Glomerular visceral epithelial cell (primary cell): ENCODE measurements around the gene EMC9.
A peak's percentile ranks its signal among the peaks of the same experiment; 100 is the strongest.

Experiments used
- DNase-seq: peaks from one replicate; pipeline ENCODE4 v3.0.0-alpha.2; 2016; ENCODE audit errors: extremely low spot score

The EMC9 gene

DNA sequence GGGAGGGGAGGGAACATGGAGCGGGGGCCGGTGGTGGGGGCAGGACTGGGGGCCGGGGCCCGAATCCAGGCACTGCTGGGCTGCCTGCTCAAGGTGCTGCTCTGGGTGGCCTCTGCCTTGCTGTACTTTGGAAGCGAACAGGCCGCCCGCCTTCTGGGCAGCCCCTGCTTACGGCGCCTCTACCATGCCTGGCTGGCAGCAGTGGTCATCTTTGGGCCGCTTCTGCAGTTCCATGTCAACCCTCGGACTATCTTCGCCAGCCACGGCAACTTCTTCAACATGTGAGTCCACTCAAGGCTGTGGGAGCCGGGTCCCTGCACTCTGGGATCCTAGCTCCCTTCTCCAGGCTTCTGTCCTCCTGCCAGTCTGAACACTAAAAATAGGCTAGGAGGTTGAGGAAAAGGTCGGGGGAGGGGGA, 9.8 kb downstream of the EMC9 start:
- DNase-seq: no peak

DNA sequence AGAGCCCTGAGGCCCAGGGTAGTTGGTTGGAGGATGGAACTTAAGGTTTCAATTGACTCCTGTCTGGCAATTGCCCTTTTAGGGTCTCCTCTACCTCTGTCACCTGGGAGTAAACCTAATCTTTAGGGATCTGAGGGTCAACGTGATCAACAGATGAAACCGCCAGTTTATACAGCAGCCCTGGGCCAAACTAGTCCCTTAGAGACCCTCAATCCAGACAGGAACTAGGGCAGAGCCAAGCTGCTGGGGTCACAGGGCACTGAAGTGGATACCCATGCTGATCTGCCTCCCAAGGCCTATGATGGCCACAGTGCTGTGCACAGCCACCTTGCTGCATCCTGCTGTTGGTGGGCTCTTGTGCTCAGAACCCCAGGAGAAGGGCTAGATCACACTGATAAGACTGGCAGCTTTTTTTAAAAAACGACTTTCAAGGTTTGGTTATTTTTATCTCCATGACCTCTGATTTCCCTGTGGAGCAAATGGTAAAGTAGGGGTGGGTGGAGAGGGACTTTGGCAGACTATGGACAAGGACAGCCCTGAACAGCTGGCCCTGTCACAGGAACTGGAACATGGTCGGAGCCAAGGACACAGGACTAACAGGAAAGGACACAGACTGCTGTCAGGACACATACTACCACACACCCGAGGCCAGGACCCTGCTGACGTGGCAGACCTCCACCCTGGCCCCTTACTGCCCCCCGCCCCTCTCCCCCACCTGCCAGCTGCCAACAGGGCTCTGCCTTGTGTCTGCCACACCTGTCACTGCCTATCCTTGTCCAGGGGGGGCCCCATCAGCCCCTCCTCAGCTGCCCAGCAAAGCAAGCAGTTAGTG, 10.5 kb downstream of the EMC9 start:
- no peak for DNase-seq

DNA sequence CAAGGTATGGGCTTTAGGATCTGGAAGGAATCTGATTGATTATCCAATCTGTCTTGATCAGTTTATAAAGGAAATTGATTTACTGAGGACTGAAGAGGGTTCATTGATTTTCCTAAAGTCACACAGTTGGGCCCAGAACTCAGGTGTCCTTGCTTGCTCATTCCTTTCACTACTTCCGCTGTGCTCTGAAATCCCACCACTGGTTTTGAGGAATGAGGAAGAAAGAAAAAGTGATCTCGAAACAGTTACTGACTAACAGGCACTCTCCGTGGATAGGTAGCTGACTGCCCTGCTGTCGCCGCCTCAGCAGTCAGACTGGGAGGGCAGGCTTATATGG, 11.0 kb downstream of the EMC9 start, which contains the start of gene FITM1:
TSS of gene FITM1 (plus strand) at position 280 of the 337 bp plus-strand sequence. CDS start 905 bp downstream, outside the sequence.
- DNase-seq: no peak

DNA sequence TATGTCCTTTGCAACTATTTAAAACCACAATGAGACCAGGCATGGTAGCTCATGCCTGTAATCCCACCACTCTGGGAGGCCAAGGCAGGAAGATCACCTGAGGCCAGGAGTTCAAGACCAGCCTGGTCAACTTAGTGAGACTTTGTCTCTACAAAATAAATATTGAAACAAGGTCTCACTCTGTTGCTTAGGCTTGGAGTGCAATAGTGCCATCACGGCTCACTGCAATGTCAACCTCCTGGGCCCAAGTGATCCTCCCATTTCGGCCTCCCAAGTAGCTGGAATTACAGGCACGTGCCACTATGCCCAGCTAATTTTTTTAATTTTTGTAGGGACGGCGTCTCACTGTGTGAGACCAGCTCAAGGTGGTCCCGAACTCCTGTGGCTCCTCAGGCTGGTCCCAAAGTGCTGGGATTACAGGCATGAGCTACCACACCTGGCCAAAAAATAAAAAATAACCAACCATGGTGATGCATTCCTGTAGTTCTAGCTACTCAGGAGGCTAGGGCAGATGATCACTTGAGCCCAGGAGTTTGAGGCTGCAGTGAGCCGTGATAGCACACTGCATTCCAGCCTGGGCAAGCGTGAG, 11.9 kb downstream of the EMC9 start:
- DNase-seq: no peak

DNA sequence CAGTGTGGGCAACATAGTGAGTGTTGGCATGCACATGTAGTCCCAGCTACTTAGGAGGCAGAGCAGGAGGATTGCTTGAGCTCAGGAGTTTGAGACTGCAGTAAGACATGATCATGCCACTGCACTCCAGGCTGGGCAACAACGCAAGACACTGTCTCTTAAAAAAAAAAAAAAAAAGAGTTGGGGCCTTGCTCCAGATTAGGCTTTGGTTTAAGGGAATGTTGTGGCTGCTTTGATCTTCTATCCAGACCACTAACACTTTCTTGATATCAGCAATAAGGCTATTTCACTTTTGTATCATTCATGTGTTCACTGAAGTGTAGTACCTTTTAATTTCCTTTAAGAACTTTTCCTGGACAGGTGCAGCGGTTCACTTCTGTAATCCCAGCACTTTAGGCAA, 13.7 kb downstream of the EMC9 start:
- no peak for DNase-seq

DNA sequence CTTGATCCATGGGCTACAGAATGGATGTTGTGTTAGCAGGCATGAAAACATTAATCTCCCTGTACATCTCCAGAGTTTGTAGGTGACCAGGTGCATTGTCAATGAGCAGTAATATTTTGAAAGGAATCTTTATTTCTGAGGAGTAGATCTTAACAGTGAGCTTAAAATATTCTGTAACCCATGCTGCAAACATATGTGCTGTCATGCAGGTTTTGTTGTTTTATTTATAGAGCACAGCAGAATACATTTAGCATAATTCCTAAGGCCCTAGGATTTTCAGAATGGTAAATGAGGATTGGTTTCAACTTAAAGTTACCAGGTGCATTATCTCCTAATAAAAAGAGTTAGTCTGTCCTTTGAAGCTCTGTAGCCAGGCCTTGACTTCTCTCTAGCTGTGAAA, 14.5 kb downstream of the EMC9 start:
- DNase-seq: no peak

DNA sequence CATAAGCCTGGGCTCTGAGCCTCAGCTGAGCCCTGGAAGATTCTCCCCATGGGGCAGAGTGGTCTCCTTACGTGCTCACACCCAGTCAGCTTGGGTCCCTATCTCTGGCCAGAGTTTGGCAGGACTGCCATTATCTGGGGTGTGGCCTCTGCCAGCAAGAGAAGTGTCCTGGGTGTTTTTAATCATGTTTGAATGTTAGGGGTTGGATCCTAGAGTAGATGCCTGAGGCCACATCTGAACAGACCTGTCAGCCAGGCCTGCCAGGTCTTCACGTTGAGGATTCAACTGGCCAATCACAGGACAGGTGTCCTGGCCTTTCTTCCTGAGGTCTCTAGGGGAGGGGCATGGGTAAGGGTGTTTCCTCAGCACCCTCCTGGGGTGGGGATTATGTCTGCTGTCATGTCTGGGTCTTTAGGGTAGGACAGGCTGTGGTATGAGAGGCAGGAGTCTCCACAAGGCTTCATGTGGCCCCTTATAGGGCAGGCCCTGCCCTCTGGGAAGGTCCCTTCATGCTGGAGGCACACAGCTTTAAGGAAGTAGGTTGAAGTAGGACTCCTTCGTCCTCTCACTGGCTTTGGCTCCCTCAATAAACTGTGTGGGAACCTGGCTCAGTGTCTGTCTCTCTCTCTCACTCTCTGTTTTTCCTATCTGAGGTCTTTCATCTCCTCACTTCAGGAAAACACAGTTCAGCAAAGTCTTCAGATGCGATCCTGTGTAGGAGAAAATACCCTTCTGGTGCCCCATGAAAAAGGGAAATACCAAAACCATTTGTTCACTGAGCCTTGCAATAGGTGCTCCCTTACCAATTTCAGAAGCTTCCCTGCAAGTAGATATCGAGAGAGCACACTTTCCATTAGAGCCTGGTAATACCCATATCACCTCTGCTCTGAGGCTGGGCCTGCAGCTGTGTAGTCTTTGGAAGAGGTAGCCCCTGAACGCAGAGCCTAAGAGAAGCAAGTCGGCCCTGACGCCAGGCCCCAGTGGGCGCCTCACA, 17.7 kb downstream of the EMC9 start:
- no peak for DNase-seq

DNA sequence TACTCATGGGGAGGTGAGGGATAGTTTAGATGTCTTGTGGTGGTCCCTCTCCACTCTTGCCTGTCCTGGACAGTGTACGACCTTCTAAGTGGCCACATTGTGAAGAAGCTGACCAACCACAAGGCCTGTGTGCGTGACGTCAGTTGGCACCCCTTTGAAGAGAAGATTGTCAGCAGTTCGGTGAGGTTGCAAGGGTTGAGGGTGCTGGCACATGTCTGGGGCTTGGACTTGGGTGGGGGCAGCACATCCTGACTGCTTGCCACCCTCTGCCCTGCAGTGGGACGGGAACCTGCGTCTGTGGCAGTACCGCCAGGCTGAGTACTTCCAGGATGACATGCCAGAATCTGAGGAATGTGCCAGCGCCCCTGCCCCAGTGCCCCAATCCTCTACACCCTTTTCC, 18.5 kb downstream of the EMC9 start:
- no peak for DNase-seq

DNA sequence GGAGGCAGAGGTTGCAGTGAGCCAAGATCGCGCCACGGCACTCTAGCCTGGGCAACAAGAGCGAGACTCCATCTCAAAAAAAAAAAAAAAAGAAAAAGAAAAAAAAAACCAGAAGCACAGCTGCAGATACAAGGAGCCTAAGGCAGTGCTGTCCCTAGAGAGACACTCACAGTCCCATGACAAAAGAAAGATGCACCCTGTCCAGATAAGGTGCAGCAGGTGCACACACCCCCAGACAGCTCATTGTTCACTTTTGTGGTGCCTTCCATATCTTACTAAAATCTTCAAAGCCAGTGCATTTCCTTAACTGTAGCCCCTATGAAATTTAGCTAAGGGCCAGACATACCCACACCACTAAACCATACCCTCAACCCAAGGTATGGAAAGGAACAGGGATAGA, 19.0 kb downstream of the EMC9 start:
- no peak for DNase-seq

DNA sequence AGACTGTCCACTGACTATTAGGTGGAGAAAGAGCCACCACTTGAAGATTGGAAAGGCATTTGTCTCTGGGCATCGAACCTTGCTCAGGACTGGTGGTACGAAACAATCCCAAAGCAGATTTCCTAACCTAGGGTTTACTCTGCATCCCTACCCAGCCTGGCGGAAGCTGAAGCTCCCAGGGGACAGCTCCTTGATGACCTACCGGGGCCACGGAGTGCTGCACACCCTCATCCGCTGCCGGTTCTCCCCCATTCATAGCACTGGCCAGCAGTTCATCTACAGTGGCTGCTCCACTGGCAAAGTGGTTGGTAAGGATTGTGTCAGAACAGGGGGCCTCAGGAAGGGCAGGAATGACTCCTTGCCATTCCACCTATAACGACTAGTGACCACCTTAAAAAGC, 20.2 kb downstream of the EMC9 start:
- DNase-seq: no peak

DNA sequence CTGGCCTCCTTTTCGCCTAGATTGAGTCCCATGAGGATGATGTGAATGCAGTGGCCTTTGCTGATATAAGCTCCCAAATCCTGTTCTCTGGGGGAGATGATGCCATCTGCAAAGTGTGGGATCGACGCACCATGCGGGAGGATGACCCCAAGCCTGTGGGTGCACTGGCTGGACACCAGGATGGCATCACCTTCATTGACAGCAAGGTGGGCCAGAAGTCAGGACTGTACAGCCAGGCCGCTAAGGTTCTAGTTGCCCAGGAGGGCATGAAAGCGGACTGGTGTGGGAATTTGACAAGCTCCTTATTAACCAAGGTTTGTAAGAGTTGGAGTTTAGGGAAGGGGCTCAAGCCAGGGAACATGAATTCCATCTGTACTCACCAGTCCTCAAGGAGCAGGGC, 21.7 kb downstream of the EMC9 start:
- DNase-seq: no peak

DNA sequence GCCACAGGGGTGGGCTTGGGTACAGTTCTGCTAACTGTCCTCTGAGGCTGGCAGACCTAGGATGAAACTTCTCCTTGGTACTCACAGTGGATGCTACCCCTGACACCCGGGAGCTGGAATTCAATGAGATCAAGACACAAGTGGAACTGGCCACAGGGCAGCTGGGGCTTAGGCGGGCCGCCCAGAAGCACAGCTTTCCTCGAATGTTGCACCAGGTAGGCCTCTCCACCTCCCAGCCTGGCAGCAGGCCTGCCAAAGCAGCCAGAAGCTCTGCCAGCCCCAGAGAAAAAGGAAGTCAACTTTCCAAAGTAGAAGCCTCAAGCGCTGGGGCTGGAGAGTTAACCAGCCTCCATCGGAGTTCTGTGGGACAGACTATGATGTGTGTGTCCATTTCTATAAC, 24.2 kb downstream of the EMC9 start:
- no peak for DNase-seq

DNA sequence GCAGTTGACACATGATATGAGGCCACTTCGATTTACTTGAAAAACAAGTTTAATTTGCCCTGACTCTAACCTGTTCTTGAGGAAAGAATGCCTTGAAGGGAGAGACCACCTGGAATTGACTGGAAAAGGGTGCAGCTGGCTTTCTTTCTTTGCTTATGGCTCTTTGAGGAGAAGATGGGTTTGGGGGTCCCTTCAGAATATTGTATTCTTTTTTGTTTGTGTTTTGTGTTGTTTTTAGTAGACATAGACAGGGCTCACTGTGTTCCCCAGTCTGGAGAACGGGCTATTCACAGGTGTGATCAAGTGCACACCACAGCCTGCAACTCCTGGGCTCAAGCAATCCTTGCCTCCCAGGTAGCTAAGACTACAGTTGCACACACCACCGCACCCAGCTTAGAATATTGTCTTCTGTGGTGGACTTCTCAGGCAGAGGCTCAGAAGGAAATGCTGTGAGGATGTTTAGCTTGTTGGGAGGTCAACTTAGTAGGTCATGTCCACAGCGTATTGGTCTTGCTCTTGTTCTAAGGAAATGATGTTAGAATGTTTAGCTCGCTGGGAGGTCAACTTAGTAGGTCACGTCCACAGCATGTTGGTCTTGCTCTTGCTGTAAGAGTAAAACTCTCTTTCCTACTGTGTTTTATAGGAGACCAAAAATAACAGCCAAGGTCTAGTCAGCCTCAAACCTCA, 25.1 kb downstream of the EMC9 start:
- DNase-seq: no peak

DNA sequence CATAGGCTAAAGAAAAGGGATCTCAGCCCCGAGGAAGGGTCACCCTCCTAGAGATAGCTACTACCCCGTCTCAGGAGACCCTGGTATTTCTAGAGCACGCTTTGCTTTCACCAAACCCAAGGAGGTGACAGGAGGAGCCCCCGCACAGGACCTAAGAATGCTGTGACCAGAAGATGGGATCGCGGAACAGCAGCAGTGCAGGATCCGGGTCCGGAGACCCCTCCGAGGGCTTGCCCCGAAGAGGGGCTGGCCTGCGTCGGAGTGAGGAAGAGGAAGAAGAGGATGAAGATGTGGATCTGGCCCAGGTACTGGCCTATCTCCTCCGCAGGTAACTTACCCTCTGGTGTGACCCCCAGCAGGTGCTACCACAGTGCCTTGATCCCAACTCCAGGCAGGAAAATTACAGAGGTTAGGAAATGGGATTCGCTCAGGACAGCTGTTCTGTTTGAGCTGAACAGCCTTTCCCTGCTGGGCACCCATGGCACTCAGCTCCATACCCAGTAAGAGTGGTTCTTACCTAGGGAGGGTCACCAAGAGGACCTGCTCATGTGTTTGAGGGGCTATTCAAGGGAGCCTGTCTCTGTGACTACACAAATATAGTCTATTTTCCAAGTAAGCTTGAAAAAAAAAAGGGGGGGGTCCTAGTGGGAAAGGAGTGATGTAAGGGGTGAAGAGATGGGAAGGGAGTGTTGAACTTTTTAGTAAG, 25.8 kb downstream of the EMC9 start:
- no peak for DNase-seq

DNA sequence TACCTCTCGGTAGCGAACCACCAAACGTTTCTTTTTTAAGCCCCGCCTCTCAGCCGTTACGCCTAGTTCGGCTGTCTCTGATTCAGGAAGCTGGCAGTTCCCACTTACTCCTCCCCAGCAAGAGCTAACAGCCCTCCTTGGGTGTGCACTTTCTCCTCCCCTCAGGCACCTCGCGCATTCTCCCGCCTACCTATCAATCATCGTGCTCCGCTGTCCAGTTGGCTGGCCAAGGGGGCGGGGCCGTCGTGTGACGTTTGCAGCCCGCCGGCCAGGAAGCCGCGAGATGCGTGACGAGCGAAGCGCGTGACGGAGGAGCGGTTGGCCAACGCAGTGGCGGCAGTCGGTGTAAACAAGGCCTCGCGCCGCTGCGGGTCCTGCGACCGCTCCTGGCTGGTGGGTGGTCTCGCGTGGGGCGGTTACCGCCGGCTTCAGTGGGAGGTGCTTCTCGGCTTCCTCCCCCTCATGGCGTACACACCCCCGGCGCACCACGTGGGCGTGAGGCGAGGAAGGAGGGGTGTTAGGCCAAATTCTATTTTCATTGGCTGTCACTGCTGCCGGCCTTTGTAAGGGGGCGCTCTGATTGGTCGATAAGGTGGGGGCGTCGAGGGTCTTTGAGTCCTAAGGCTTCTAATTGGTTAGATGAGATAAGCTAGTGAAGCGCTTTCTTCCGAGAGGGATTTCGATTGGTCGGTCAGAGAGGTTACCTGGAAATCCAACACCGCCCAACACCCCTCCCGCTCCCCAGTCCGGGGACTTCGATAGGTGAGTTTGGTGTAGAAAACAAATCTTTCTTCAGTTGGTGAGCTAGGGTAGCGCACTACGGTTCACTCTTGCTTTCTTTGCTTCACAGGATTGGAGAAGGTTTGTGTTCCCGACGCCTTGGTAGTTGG, 26.6 kb downstream of the EMC9 start, which contains the start of the genes DCAF11 and NRL:
TSS of gene DCAF11 (plus strand) at position 246 of the 890 bp plus-strand sequence. CDS start 818 bp downstream, outside the sequence.
TSS of gene NRL (minus strand) at position 418 of the 890 bp plus-strand sequence. CDS start 32,101 bp downstream, outside the sequence.
- peak; percentile 100 for DNase-seq

DNA sequence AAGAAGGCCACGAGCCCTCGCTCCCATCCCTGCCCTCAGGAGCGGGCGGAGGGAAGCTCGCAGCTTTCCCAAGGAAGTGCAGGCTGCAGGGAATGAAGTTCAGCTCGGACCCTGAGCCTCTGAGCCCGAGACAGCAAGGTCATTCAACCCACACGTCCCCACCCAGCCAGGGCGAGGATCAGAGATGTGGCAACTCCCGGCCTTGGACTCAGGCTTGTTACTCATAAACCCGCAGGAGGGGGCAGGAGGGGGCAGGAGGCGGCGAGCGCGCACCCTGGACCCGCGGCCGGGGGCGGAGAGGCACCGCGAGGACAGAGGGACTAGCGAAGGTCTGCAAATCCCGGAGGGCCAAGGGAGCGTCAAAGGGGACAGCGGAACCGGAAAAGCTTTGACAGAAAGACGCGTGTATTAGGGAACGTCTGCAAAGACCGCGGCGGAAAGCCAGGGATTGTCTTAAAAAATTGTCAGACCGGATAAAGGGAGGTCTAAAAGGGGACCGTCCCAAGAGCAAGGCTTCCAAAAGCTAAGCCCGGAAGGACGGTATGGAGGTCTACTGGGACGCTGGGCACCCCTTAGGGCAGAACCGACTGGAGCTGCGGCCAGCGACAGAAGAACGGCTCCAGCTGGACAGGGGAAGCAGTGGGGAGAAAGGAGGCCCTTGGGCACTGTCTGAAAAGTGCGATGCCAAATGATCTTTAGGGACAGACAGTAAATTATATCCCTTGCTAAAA, 27.4 kb downstream of the EMC9 start:
- DNase-seq: peak; percentile 92

DNA sequence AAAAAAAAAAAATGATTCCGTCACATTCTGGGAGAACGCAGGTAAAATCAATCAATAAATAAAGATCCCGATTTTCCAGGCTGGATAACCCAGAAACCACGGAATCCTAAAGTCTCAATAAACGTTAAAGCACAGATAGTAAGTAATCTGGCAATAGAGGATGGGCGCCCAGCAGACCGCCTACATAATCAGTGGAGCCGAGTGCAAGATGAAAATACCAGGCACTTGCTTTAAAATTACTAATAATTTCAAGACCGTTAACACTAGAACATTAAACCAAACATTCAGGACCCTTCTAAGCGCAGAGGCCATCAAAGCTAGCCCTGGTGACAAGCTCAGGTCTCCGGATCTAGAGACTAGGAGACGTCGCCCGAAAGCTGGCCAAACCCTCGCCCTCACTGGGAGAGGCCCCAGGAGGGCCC, 28.0 kb downstream of the EMC9 start:
- no peak for DNase-seq

DNA sequence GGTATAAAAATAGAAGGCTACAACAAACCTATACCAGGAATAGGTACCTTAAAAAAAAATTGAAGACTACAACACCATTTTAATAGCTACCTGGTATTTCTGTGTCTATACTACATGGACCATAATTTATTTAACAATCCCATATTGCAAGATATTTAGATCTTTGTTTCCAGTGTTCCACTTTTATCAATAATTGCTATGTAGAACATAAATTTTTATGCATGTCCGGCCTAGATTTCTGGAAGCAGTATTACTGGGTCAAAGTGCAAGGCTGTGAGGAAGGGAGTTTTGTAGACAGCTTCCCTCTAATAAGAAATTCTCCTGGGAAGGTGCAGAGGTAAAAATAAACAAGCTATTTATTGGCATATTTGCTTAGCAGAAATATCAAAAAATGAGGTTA, 30.9 kb downstream of the EMC9 start:
- DNase-seq: no peak

DNA sequence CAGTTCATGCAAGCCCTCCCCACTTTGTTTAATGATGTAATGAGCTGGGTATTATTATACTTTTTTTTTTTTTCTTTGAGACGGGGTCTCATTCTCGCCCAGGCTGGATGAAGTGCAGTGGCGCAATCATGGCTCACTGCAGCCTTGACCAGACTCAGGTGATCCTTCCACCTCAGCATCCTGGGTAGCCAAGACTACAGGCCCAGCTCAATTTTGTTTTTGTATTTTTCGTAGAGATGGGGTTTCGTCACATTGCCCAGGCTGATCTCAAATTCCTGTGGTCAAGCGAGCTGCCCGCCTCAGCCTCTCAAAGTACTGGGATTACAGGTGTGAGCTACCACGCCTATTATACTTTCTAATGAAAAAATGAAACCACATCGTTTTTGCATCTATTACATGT, 31.3 kb downstream of the EMC9 start:
- no peak for DNase-seq
